AG09319 (cell line): ENCODE results near the gene FAM110D.

Experiments
- DNase-seq: peaks from one replicate; pipeline ENCODE4 v3.0.0-alpha.2; 2010; ENCODE audit warnings: low read depth; ENCODE audit errors: extremely low read depth
- TF ChIP-seq, protein P1 (sequence below): IDR thresholded peaks from 2 replicates; pipeline ENCODE4 v1.5.1; 2011; ENCODE audit warnings: low read depth, mild to moderate bottlenecking, inconsistent platforms, low read length, moderate library complexity

FAM110D gene

GRCh38 chr1:26191739-26192138 lies 32.9 kb downstream of the FAM110D start:
- TF ChIP-seq, protein P1, sequence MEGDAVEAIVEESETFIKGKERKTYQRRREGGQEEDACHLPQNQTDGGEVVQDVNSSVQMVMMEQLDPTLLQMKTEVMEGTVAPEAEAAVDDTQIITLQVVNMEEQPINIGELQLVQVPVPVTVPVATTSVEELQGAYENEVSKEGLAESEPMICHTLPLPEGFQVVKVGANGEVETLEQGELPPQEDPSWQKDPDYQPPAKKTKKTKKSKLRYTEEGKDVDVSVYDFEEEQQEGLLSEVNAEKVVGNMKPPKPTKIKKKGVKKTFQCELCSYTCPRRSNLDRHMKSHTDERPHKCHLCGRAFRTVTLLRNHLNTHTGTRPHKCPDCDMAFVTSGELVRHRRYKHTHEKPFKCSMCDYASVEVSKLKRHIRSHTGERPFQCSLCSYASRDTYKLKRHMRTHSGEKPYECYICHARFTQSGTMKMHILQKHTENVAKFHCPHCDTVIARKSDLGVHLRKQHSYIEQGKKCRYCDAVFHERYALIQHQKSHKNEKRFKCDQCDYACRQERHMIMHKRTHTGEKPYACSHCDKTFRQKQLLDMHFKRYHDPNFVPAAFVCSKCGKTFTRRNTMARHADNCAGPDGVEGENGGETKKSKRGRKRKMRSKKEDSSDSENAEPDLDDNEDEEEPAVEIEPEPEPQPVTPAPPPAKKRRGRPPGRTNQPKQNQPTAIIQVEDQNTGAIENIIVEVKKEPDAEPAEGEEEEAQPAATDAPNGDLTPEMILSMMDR = no peak

DNA sequence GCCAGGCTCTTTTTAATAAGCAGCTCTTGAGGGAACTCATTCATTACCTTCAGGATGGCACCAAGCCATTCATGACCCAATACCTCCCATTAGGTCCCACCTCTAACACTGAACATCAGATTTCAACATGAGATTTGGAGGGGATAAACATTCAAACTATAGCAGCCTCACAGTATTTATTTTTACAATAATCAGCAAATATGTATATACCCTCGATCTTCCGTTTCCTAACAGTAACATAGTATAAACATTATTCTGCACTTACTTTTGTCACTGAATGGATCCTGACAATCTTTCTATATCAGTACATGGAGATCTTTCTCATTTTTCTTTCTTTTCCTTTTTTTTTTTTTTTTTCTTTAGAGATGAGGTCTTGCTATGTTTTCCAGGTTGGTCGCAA lies 36.9 kb downstream of the FAM110D start:
- no peak for DNase-seq
- TF ChIP-seq, protein P1 = no peak

More at GRCh38 chr1:26191739-26192138, 32.9 kb downstream of the FAM110D start:
- no peak for DNase-seq

- no peak for DNase-seq
- TF ChIP-seq, protein P1 = no peak
Observed at GRCh38 chr1:26197301-26197700, 38.4 kb downstream of the FAM110D start.

GRCh38 chr1:26197813-26198212 lies 38.9 kb downstream of the FAM110D start:
- TF ChIP-seq, protein P1 = no peak
- DNase-seq = no peak

- DNase-seq = no peak
Observed at GRCh38 chr1:26200413-26200812, 41.5 kb downstream of the FAM110D start.

DNA sequence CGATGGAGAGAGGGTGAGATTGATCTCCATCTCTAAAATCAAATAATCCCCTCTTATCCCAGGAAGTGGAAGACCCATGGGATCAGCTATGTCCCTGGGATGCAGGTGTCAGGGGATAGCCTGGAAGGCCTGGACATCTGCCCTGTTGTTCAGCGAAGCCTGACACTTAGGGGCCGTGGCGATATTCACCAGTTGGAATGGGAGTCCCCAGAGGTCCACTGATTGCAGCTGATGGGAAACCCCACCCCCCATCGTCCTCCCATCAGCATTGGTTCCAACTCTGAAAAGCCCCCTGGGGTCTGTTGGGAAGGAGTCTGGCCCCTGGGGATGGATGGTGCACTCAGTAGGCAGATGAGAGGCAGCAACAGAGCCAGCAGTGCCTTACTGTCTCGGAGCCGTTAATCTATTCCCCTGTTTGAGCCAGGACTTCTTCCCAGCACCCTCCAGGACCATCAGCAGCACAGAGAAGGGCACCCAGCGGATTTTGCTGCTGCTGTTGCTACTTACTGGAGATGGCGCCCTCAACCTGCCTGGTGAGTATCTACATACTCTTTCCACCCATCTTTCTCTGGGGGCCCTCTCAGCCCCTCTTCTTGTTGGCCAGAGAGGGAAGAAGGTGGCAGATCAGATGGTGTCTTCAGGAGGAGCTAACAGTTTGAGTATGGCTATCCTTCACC lies 44.9 kb downstream of the FAM110D start:
- DNase-seq = no peak
- TF ChIP-seq, protein P1 = no peak

More at GRCh38 chr1:26200413-26200812, 41.5 kb downstream of the FAM110D start:
- TF ChIP-seq, protein P1 = no peak

DNA sequence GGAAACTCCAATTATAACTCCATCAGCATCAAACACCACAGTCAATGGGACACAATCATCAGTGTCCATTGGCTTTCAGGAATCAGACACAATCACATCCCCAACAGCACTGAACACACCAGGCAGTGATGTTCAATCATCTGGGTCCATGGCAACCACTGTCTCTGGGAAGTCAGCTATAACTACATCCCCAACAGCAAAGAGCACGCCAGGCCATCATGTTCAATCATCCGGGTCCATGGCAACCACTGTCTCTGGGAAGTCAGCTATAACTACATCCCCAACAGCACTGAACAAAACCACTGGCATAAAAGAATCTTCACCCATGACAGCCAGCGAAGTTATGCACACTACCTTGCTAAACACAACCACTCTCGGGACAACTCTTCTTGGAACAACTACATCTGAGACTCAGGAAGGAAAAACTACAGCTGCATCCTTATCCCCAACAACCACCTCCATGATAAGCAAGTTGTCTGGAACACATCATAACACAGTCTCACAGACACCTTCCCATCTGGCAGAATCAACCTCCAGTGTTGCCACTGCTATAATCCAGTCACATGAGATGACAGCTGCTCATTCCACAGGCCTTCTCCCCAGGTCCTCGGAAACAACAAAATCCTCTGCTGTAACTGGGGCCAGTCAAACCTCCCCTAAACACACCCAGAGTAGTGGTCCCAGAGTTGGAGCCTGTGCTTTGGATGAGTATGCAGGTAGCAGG lies 51.4 kb downstream of the FAM110D start:
- no peak for DNase-seq
- TF ChIP-seq, protein P1 = no peak
